Left lobe of liver (tissue), 2 donors: ENCODE results near the gene LIN37. TPM values are rescaled to one million over a fixed set of nuclear protein-coding genes. Genes with fewer than 3 reads are reported as not detected.
"Not testable (repeated sequence)": the region's sequence is repeated elsewhere in the genome, so short reads cannot be mapped to it uniquely, and the experiment has no call there.

ENCODE experiments used
- ATAC-seq: fragments of 200-7000 bp; cut with Tn5 transposase; one replicate; pipeline ENCODE4 v1.9.1; 2020; ENCODE audit warnings: mild to moderate bottlenecking, moderate library complexity
- DNase-seq: peaks from one replicate; pipeline ENCODE4 v3.0.0-alpha.2; 2020; ENCODE audit warnings: low spot score
- total RNA-seq: library from RNA; stranded (reverse); gene quantifications from one replicate; pipeline ENCODE4 v1.2.1, GENCODE V29; 2021
- donor health status: DM: no; HTN: no; CAD: no; lungs with moderate emphysema.
- donor health status: DM: no; HTN: yes; CAD: no.

The LIN37 gene
- total RNA-seq, 1 donor from 2014 or later = 4.7 TPM

DNA sequence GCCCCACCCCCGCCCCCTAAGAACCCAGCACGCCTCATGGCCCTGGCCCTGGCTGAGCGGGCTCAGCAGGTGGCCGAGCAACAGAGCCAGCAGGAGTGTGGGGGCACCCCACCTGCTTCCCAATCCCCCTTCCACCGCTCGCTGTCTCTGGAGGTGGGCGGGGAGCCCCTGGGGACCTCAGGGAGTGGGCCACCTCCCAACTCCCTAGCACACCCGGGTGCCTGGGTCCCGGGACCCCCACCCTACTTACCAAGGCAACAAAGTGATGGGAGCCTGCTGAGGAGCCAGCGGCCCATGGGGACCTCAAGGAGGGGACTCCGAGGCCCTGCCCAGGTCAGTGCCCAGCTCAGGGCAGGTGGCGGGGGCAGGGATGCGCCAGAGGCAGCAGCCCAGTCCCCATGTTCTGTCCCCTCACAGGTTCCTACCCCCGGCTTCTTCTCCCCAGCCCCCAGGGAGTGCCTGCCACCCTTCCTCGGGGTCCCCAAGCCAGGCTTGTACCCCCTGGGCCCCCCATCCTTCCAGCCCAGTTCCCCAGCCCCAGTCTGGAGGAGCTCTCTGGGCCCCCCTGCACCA lies 38.9 kb downstream of the LIN37 start:
- ATAC-seq (no peak), DNase-seq (no peak)

DNA sequence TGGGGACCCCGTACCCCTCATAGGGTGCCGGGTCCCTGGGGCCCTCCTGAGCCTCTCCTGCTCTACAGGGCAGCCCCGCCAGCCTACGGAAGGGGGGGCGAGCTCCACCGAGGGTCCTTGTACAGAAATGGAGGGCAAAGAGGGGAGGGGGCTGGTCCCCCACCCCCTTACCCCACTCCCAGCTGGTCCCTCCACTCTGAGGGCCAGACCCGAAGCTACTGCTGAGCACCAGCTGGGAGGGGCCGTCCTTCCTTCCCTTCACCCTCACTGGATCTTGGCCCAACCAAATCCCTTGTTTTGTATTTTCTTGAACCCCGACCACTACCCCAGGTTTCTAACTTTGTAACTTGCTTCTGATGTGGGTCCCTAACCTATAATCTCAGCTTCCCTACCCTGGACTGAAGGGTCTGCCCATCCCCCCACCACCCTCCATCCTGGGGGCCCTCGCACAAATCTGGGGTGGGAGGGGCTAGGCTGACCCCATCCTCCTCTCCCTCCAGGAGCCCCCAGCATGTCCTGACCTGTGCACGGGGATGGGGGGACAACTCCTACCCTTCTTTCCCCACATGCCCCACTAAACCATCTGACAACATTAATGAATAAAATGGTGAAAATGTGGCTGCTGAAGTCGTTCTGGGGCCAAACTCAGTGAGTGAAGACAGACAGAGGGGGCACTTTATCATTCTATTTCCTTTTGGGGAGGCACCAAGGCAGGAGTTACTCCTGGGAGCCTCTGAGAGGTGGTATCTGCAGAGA lies 40.0 kb downstream of the LIN37 start:
- no peak for ATAC-seq

DNA sequence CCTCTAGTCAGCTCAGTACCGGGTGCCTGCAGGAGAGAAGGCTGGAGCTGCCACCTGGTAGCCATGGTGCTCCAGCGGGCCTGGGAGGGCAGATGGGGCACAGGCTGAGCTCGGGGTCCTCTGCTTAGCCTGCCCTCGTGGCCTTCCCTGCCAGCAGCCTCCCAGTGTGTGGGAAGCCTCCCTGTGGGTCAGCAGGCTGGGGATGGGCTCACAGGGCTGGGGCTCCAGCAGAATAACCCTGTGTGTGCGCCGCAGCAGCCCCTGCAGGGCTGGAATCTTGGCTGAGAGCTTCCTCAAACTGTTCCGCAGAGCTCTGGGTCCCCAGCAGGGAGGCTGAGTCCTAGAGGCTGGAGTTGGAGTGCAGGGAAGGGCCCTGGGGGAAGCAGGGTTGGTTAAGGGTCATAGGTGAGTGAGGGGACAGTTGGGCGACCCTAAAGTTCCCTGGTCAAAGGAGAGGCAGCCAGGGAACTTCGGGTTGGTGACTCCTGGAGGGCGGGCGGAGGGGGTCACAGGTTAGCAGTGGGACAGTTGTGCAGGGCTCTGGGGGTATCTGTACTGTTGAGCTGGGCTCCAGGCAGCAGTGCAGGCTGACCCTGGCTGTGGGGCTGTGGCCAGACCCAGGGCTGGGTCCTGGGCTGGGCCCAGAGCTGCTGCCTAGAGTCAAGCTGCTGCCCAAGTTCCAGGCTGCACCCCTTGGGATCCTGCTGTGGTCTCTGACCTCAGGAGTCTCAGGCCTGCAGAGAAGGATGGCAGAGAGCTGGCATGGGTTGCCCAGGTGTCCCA lies 41.0 kb downstream of the LIN37 start:
- no peak for DNase-seq
- no peak for ATAC-seq

More for the DNA sequence above, 40.0 kb downstream of the LIN37 start:
- no peak for DNase-seq

DNA sequence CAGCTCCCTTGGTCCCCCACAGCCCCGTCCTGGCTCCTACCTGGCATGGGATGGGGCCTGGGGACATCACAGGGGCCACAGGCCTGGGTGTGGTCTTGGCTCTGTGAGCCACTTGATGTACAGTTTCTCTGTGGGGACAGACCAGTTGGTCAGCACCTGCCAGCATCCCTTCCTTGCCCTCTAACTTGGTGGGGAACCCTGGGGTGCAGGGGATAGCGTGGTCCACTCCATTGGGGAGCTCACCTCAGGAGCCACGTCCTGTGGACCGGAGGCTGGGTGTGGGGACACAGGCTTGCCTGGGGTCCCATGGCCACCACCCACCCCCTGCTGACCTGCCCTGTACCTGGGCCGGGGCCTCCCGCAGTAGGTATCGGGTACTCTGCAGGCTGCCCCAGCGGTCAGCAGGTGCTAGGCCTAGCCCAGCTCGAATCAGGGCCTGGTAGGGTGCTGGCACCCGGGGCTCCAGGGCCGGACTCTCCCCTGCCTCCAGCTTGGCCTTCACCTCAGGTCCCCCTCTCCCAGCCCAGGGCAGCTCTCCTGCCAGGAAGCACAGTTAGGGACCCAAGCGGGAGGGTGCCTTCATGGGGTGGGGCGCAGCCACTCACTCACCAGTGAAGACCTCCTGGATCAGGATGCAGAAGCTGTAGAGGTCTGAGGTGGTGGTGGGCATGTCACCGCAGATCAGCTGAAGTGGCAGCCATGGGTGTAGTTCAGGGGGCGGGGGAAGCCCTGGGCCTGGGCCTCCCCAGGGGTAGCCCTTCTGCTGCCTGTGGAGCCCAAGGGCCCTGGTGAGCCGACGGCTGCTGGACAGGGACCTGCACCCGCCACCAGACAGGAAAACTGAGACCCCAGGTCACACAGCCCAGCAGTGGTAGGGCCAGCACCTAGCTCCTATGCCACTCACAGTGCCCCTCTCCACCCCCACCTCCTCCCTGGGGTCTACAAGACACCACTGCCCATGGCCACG lies 41.9 kb downstream of the LIN37 start:
- DNase-seq = no peak
- no peak for ATAC-seq

DNA sequence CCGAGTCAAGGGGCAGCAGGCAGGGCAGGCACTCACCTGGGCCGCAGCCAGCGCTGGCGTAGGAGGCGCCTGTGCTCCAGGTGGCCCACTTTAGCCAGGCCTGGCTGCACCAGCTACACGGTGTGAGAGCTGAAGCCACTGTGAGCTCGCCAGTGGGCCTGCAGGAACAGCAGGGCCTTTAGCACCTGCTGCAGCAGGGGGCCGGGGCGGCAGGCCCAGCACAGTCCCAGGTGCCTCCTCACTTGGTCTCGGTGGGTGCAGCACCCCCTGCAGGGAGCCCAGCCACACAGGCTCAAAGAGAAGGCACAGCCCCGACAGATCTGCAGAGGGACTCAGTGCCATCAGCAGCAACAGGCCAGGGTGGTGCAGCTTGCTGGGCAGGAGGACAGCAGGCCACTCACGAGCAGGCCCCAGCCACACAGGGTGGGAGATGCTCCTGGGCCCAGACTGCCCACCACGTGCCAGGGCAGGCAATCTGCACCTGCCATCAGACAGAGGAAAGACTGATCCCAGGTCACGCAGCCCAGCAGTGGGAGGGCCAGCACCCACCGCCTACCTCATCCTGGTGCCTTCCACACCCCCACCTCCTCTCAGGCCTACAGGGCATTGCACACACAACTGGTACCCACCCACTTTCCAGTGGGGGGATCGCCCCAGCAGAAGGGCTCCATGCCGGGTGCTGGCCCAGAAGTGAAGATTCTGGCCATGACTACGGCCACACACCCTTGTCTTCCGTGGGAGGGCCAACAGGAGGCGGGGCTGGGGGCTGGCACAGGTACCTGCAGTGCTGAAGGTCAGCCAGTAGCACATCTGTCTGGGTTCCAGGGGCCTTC lies 42.8 kb downstream of the LIN37 start:
- no peak for DNase-seq
- peak; percentile 70 for ATAC-seq

DNA sequence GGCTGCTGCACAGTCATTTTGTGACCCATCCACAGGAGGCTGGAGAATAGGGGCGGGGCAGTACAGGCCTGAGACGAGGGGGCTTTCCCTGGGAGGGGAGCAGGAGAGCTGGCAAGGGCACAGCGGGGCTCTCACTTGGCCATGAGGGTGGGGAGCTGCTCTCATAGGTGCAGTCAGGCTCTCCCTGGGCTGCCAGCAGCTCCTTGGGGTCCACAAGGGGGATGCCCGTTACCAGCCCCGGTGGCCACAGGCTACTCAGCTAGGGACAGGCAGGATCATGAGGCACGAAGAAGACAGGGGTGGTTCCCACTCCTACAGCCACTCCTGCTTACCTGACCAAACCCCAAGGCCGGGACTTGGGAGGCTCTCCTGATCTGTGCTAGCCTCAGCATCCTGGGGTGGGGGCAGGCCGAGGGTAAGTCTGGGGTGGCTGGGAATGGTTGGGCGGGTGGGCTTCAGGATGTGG lies 43.5 kb downstream of the LIN37 start:
- ATAC-seq (no peak), DNase-seq (no peak)

DNA sequence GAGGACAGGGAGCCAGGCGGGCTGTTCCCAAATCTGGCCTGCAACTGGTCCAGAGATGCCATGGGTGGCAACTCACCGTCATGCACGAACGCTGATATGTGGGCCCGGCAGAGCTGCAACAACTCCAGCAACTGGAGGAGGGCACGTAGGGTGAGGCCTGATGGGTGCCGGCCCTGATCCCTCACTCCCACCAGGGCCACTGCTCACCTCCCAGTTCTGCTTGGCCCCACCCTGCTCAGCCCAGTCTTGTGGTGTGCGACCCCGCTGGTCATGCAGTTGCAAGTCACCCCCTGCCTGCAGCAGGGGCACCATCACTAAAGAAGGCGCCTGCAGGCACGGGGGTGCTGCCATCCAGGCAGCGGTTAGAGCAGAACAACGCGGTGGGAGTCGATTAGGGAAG lies 43.9 kb downstream of the LIN37 start:
- ATAC-seq (no peak), DNase-seq (no peak)

DNA sequence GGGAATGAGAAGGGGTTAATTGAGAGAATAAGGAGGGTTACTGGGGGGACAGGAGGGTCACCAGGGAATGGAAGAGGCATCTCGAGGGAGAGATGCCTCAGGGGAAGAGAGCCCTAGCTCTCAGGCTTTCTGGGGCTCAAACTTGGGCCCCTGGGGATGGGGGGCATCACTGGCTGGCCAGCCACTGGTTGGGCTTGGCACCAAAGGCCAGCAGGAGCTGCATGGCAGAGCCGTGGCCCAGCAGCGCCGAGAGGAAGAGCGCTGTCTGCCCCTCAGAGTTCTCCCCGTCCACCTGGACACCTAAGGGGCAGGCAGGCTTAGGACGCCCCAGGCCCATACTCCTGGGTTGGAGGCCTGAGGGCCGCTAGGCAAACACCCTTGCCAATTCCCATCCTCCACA lies 44.5 kb downstream of the LIN37 start:
- DNase-seq (no peak), ATAC-seq (no peak)

DNA sequence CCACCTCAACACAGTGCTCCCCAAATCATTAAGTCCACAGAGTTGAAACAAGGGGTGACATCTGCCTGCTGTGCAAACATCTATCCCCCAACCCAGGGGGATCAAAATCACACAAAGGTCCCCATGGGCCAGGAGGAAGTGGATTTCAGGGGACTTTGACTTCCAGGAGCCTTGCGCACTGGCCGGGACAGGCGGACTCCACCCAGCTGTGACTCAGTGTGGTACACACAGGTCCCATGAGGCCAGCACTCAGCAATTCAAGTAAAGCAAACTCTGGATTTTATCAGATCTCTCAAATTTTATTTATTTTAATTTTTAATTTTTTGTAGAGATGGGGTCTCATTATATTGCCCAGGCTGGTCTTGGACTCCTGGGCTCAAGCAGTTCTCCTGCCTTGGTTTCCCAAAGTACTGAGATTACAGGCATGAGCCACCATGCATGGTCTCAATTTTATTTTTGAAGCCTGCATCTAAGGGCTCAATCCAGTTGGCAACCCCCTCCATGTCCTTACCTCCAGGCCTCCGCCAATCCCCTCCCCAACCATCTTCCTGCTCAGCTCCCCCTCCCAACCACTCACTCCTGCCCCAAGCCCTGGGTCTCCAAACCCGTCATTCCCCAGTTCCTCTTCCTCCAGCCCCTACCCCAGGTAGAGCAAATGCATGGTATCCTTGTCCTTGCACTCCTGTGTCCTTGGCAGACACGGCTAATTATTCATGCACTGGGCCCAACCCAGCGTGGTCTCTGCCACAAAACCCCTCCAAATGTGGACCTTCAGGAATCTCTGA lies 45.2 kb downstream of the LIN37 start:
- no peak for DNase-seq
- no peak for ATAC-seq

DNA sequence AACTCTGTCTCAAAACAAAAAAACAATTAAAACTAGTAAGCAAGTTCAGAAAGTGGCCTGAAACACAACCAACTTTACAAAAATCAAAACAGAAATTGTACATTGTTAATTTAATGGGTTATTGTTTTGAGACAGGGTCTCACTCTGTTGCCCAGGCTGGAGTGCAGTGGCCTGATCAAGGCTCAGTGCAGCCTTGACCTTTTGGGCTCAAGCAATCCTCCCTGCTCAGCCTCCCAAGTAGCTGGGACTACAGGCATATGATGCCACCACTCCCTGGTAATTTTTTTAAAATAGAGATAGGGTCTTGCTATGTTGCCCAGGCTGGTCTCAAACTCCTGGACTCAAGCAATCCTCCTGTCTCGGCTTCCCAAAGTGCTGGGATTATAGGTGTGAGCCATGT lies 47.2 kb downstream of the LIN37 start:
- not testable (repeated sequence) for DNase-seq, ATAC-seq

DNA sequence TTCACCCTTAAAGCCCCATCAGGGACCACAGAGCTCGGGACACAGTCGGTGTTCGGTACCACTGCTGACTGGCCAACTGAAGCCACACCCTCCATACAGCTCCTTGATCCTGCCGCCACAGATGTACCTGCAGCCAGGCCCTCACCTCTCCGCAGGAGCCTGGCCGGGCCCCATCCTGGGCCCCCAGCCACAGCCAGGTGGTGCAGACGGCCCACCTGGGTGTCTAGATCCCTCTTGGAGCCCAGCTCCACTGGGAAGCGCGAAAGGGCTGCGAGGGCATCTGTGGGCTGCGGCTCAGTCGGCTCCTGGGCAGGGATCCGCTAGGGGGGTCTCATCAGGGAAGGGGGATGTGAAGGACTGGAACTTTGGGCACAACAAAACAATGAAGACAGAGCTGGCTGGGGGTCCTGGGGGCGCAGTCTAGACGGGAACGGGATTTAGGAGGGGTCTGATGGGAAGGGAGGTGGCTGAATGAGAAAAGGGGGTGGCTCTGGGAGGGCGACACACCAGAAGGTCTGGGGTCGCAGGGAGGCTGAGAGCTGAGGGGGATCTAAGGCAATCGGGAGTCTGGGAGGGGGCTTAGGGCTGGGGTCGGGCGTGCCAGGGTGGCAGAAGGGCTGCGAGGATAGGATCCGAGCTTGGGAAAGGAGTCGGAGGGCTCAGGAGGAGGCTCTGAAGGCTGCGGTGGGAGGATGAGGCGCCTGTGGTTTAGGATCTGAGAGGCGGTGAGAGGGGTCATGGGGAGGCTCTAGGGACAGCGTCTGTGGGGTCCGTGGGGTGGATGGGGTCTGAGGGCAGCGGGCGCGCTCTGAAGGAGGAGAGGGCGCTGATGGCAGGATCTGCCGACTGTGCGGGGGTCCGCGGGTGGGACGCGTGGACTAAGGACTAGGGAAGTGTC lies 48.5 kb downstream of the LIN37 start:
- DNase-seq = no peak
- ATAC-seq = peak; percentile 33

DNA sequence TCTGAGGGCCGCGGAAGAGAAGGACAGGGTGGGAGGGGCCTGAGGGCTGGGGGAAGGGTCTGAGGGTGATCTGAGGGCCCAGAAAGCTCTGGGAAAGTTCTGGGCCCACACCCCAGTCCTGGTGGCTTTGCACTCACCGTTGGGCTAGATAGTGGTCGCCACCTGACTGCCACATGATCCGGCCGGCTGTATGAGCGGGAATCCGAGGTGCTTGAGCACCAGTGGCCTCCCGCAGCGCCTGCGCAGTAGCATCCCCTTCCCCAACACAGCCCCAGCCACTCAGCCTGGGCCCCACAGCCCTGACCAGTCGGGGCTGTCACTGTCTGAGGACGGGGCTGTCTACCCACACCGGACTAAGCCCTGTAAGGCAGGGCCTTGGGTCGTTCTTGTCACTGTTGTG lies 49.3 kb downstream of the LIN37 start:
- DNase-seq = no peak
- ATAC-seq = peak; percentile 76

DNA sequence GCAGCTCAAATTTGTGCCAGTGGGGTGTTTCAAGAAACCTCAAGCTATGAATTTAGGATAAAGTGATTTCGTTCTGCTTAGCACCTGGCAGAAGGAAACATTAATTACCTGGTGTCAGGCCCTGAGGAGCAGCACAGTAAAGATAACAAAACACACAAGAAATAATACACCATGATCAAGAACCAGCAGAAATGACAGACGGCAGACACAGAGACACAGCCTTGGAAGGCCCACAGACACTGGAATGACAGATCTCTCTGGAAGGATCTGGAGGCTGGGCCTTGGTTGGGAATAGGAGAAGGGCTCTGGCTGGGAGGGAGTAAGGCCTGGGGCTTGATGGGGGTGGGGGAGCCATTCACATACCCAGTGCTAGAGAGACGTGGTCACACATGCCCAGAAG lies 53.5 kb downstream of the LIN37 start:
- DNase-seq (no peak), ATAC-seq (no peak)

Other genes starting within 250 kb of the LIN37 start
- gene DMKN, start 234.9 kb upstream of the LIN37 start, total RNA-seq = 2.0 TPM
- gene SBSN, start 220.3 kb upstream of the LIN37 start, total RNA-seq = not detected
- gene GAPDHS, start 215.1 kb upstream of the LIN37 start, total RNA-seq = not detected
- gene TMEM147, start 202.9 kb upstream of the LIN37 start, total RNA-seq = 26.6 TPM
- not detected for gene ATP4A, start 184.9 kb upstream of the LIN37 start, total RNA-seq
- not detected for gene PMIS2, start 162.4 kb upstream of the LIN37 start, total RNA-seq
- gene HAUS5, start 135.8 kb upstream of the LIN37 start, total RNA-seq = 5.7 TPM
- gene RBM42, start 119.5 kb upstream of the LIN37 start, total RNA-seq = 30.7 TPM
- 0.48 TPM for gene ETV2, start 106.8 kb upstream of the LIN37 start, total RNA-seq
- 196 TPM for gene COX6B1, start 100.3 kb upstream of the LIN37 start, total RNA-seq
- gene UPK1A, start 82.1 kb upstream of the LIN37 start, total RNA-seq = not detected
- 0.10 TPM for gene ZBTB32, start 44.0 kb upstream of the LIN37 start, total RNA-seq
- gene KMT2B, start 30.6 kb upstream of the LIN37 start, total RNA-seq = 23.0 TPM
- 30.8 TPM for gene IGFLR1, start 6.1 kb upstream of the LIN37 start, total RNA-seq
- gene U2AF1L4, start 3.2 kb upstream of the LIN37 start, total RNA-seq = 15.1 TPM
- 31.7 TPM for gene PSENEN, start 2.9 kb upstream of the LIN37 start, total RNA-seq
- 7.0 TPM for gene HSPB6, start 8.5 kb downstream of the LIN37 start, total RNA-seq
- gene PROSER3, start 9.6 kb downstream of the LIN37 start, total RNA-seq = 4.5 TPM
- 3.6 TPM for gene ARHGAP33, start 27.0 kb downstream of the LIN37 start, total RNA-seq
- gene PRODH2, start 64.3 kb downstream of the LIN37 start, total RNA-seq = 196 TPM
- gene NPHS1, start 103.9 kb downstream of the LIN37 start, total RNA-seq = not detected
- gene KIRREL2, start 108.3 kb downstream of the LIN37 start, total RNA-seq = 0.20 TPM
- gene APLP1, start 120.0 kb downstream of the LIN37 start, total RNA-seq = 0.40 TPM
- 2.3 TPM for gene NFKBID, start 152.0 kb downstream of the LIN37 start, total RNA-seq
- 1.8 TPM for gene HCST, start 154.0 kb downstream of the LIN37 start, total RNA-seq
- 20.2 TPM for gene TYROBP, start 159.7 kb downstream of the LIN37 start, total RNA-seq
- 8.4 TPM for gene LRFN3, start 187.8 kb downstream of the LIN37 start, total RNA-seq
- gene SDHAF1, start 246.6 kb downstream of the LIN37 start, total RNA-seq = 13.9 TPM